ENCODE measurements around the gene KCNN1.

The KCNN1 gene

GRCh38 chr19:17938092-17938845 lies 28.6 kb upstream of the KCNN1 start (continued):
- TF ChIP-seq, protein P1, sequence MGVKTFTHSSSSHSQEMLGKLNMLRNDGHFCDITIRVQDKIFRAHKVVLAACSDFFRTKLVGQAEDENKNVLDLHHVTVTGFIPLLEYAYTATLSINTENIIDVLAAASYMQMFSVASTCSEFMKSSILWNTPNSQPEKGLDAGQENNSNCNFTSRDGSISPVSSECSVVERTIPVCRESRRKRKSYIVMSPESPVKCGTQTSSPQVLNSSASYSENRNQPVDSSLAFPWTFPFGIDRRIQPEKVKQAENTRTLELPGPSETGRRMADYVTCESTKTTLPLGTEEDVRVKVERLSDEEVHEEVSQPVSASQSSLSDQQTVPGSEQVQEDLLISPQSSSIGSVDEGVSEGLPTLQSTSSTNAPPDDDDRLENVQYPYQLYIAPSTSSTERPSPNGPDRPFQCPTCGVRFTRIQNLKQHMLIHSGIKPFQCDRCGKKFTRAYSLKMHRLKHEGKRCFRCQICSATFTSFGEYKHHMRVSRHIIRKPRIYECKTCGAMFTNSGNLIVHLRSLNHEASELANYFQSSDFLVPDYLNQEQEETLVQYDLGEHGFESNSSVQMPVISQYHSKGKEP (tag by site-specific recombination; IDR thresholded peaks at IDR 0.05), result no peak
- TF ChIP-seq ZNF623 (tag by site-specific recombination; IDR thresholded peaks at IDR 0.05) (no peak), ZNF398 (tag by site-specific recombination; IDR thresholded peaks at IDR 0.05) (no peak), GLIS1 (tag by site-specific recombination; IDR thresholded peaks at IDR 0.05) (peak; percentile 27; the same call in 1 of the 2 replicates), ZNF654 (tag by site-specific recombination; IDR thresholded peaks at IDR 0.05; ENCODE audit: low read depth) (peak; percentile 98), KLF8 (tag by site-specific recombination; IDR thresholded peaks at IDR 0.05) (peak; percentile 26; the same call in 1 of the 2 replicates), ZNF174 (tag by site-specific recombination; IDR thresholded peaks at IDR 0.05) (no peak), ZBTB10 (tag by site-specific recombination; IDR thresholded peaks at IDR 0.05) (no peak)
- TF ChIP-seq, protein P2, sequence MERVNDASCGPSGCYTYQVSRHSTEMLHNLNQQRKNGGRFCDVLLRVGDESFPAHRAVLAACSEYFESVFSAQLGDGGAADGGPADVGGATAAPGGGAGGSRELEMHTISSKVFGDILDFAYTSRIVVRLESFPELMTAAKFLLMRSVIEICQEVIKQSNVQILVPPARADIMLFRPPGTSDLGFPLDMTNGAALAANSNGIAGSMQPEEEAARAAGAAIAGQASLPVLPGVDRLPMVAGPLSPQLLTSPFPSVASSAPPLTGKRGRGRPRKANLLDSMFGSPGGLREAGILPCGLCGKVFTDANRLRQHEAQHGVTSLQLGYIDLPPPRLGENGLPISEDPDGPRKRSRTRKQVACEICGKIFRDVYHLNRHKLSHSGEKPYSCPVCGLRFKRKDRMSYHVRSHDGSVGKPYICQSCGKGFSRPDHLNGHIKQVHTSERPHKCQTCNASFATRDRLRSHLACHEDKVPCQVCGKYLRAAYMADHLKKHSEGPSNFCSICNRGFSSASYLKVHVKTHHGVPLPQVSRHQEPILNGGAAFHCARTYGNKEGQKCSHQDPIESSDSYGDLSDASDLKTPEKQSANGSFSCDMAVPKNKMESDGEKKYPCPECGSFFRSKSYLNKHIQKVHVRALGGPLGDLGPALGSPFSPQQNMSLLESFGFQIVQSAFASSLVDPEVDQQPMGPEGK (tag by site-specific recombination; IDR thresholded peaks at IDR 0.05), result peak; percentile 38; the same call in 1 of the 2 replicates

GRCh38 chr19:17942181-17942580 lies 24.7 kb upstream of the KCNN1 start:
- H3K36me3 ChIP-seq (ENCODE audit: control insufficient read depth in 2 of 2, insufficient read depth in 1 of 2, low read length in 2 of 2), result peaks cover 3 to 43% of the 10 kb centered on the region in 2 experiments; a peak in 2 of 3 replicates
- no peaks in the 10 kb centered on the region for H3K4me1 ChIP-seq (ENCODE audit: control insufficient read depth, insufficient read depth, low read length)
- H3K9me3 ChIP-seq (ENCODE audit: control insufficient read depth, insufficient read depth, low read depth, low read length), result no peaks in the 10 kb centered on the region
- CTCF ChIA-PET, result interaction anchor here (9.4 kb wide), 1 partner anchor 55 kb away, joined by 92 read pairs; no protein-coding TSS in a partner anchor
- H3K4me3 ChIP-seq (ENCODE audit: low read depth, low read length), result no peak overlapping the region
- no peak overlapping the region for H3K27ac ChIP-seq (ENCODE audit: extremely low read depth, low read depth, low read length)
- POLR2A ChIA-PET, result interaction anchor here (1.1 kb wide), 1 partner anchor 9 kb away, joined by 5 read pairs; the partner anchor contains the start of gene CCDC124
- TF ChIP-seq ZBTB48 (tag by site-specific recombination; IDR thresholded peaks at IDR 0.05) (no peak), ZNF169 (tag by site-specific recombination; IDR thresholded peaks at IDR 0.05) (no peak), ZNF394 (tag by site-specific recombination; IDR thresholded peaks at IDR 0.05; ENCODE audit: borderline replicate concordance) (no peak), ZNF157 (tag by site-specific recombination; IDR thresholded peaks at IDR 0.05) (no peak), ZNF626 (tag by site-specific recombination; IDR thresholded peaks at IDR 0.05) (no peak), ZNF610 (tag by site-specific recombination; IDR thresholded peaks at IDR 0.05; ENCODE audit: borderline replicate concordance) (no peak), SP2 (tag by site-specific recombination; IDR thresholded peaks at IDR 0.05) (no peak), ZNF184 (tag by site-specific recombination; IDR thresholded peaks at IDR 0.05) (no peak), IKZF3 (tag by site-specific recombination; IDR thresholded peaks at IDR 0.05) (no peak), ZNF362 (tag by site-specific recombination; IDR thresholded peaks at IDR 0.05) (no peak), KLF9 (tag by site-specific recombination; IDR thresholded peaks at IDR 0.05; ENCODE audit: low read depth) (no peak), ZNF48 (tag by site-specific recombination; IDR thresholded peaks at IDR 0.05) (no peak), ZNF677 (tag by site-specific recombination; IDR thresholded peaks at IDR 0.05) (no peak), ZNF23 (tag by site-specific recombination; IDR thresholded peaks at IDR 0.05; ENCODE audit: borderline replicate concordance) (no peak)
- TF ChIP-seq, protein P3, sequence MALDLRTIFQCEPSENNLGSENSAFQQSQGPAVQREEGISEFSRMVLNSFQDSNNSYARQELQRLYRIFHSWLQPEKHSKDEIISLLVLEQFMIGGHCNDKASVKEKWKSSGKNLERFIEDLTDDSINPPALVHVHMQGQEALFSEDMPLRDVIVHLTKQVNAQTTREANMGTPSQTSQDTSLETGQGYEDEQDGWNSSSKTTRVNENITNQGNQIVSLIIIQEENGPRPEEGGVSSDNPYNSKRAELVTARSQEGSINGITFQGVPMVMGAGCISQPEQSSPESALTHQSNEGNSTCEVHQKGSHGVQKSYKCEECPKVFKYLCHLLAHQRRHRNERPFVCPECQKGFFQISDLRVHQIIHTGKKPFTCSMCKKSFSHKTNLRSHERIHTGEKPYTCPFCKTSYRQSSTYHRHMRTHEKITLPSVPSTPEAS (tag by site-specific recombination; IDR thresholded peaks at IDR 0.05), result no peak

All from HEK293 (cell line).